CD14-positive monocyte (primary cell): ENCODE results near the gene SLC47A2. TPM values are rescaled to one million over a fixed set of nuclear protein-coding genes. Genes with fewer than 3 reads are reported as not detected.

ENCODE experiments used
- DNase-seq, 3 donors: peaks; one replicate each; pipeline ENCODE4 v3.0.0-alpha.2; 2011 to 2022
- H2AFZ ChIP-seq: 2 replicates; pipeline ENCODE4 v1.6.0; 2012; ENCODE audit warnings: mild to moderate bottlenecking, low read depth, low read length, inconsistent platforms; ENCODE audit not compliant: insufficient read depth, poor library complexity, severe bottlenecking
- H3K27ac ChIP-seq, 2 donors: 1 replicate in 1 of 2; 2 replicates in 1 of 2; pipeline ENCODE4 v1.5.1; 2012 to 2013; ENCODE audit warnings: low read length in 2 of 2, control low read depth in 1 of 2, inconsistent platforms in 1 of 2, low read depth in 1 of 2, mild to moderate bottlenecking in 1 of 2
- H3K27me3 ChIP-seq, 2 donors: one replicate each; pipeline versions ENCODE4 v1.6.0 to v1.6.1; 2011 to 2013; ENCODE audit warnings: low read length in 2 of 2; ENCODE audit not compliant: control insufficient read depth in 2 of 2, insufficient read depth in 2 of 2
- H3K36me3 ChIP-seq, 2 donors: replicated peaks in 1 of 2; 1 replicate in 1 of 2; 2 replicates in 1 of 2; pipeline versions ENCODE4 v1.5.1 to v1.6.1; 2012 to 2013; ENCODE audit warnings: low read length in 2 of 2, control low read depth in 1 of 2, inconsistent platforms in 1 of 2, mild to moderate bottlenecking in 1 of 2; ENCODE audit not compliant: insufficient read depth in 2 of 2, control insufficient read depth in 1 of 2
- H3K4me1 ChIP-seq, 2 donors: 1 replicate in 1 of 2; 2 replicates in 1 of 2; pipeline versions ENCODE4 v1.5.1 to v1.6.1; 2012 to 2013; ENCODE audit warnings: low read length in 2 of 2, control low read depth in 1 of 2, inconsistent platforms in 1 of 2, mild to moderate bottlenecking in 1 of 2, moderate library complexity in 1 of 2; ENCODE audit not compliant: insufficient read depth in 2 of 2, control insufficient read depth in 1 of 2
- H3K4me2 ChIP-seq: replicated peaks from 2 replicates; pipeline ENCODE3; 2012; ENCODE audit warnings: low read length, moderate library complexity, mild to moderate bottlenecking; ENCODE audit not compliant: poor library complexity, severe bottlenecking; ENCODE audit errors: extremely low read depth
- H3K4me3 ChIP-seq, 3 experiments: fragments of 200-600 bp in 1 of 3; sonication (generic) in 1 of 3; replicated peaks in 1 of 3; 1 replicate in 2 of 3; 2 replicates in 1 of 3; pipeline ENCODE4 v1.5.1; 2011 to 2013; ENCODE audit warnings: low read length in 3 of 3, mild to moderate bottlenecking in 3 of 3, control low read depth in 2 of 3, low read depth in 2 of 3, inconsistent platforms in 1 of 3, moderate library complexity in 1 of 3
- H3K79me2 ChIP-seq: 2 replicates; pipeline ENCODE4 v1.6.0; 2012; ENCODE audit warnings: mild to moderate bottlenecking, control low read depth, inconsistent platforms, low read length, moderate library complexity; ENCODE audit not compliant: insufficient read depth
- H3K9ac ChIP-seq: 2 replicates; pipeline ENCODE4 v1.6.0; 2017; ENCODE audit warnings: low read length, mild to moderate bottlenecking; ENCODE audit not compliant: insufficient read depth, poor library complexity, severe bottlenecking
- H3K9me3 ChIP-seq, 2 donors: replicated peaks in 1 of 2; 1 replicate in 1 of 2; 2 replicates in 1 of 2; pipeline versions ENCODE4 v1.5.1 to v1.6.1; 2012 to 2013; ENCODE audit warnings: low read length in 2 of 2, control low read depth in 1 of 2; ENCODE audit not compliant: control insufficient read depth in 1 of 2, insufficient read depth in 1 of 2
- H4K20me1 ChIP-seq: 2 replicates; pipeline ENCODE4 v1.6.0; 2012; ENCODE audit warnings: mild to moderate bottlenecking, low read length, control low read depth, moderate library complexity; ENCODE audit not compliant: insufficient read depth
- H3K27ac Mint-ChIP-seq, 7 donors: one replicate each; pipeline ENCODE4 v1.8.0; 2020; ENCODE audit warnings: mild to moderate bottlenecking in 7 of 7, mixed read lengths in 7 of 7, moderate library complexity in 6 of 7, inconsistent platforms in 2 of 7
- H3K27me3 Mint-ChIP-seq, 3 donors: one replicate each; pipeline ENCODE4 v1.8.0; 2021 to 2022; ENCODE audit warnings: low read depth in 3 of 3, mild to moderate bottlenecking in 3 of 3, mixed read lengths in 3 of 3, moderate library complexity in 3 of 3, inconsistent platforms in 1 of 3
- H3K36me3 Mint-ChIP-seq, 2 donors: one replicate each; pipeline ENCODE4 v1.8.0; 2020; ENCODE audit warnings: mixed read lengths in 2 of 2, inconsistent platforms in 1 of 2, mild to moderate bottlenecking in 1 of 2
- H3K4me1 Mint-ChIP-seq: one replicate; pipeline ENCODE4 v1.8.0; 2020; ENCODE audit warnings: mild to moderate bottlenecking, mixed read lengths
- H3K4me3 Mint-ChIP-seq, 2 donors: one replicate each; pipeline ENCODE4 v1.8.0; 2020; ENCODE audit warnings: mild to moderate bottlenecking in 2 of 2, mixed read lengths in 2 of 2, moderate library complexity in 1 of 2
- H3K9me3 Mint-ChIP-seq, 7 donors: one replicate each; pipeline ENCODE4 v1.8.0; 2020 to 2022; ENCODE audit warnings: mixed read lengths in 7 of 7, mild to moderate bottlenecking in 6 of 7, moderate library complexity in 6 of 7, inconsistent platforms in 2 of 7
- WGBS: methylation state at CpG from one replicate; pipeline ENCODE4 v1.1.5; 2013; ENCODE audit warnings: missing lambda C conversion rate; ENCODE audit not compliant: insufficient coverage; 5-methylcytosine and 5-hydroxymethylcytosine counted together
- intact Hi-C, 2 donors: fragments of 100-400 bp; cut with micrococcal nuclease; formaldehyde crosslinking; loops; one replicate each; pipeline versions ENCODE4 v1.15.0 to v1.15.1; 2023
- polyA plus RNA-seq, 3 donors: library from polyadenylated mRNA; depleted of rRNA in 1 of 3; unstranded in 2 of 3; stranded (reverse) in 1 of 3; fragments of 300-500 nt in 2 of 3; fragments of >200 nt in 1 of 3; fragmentation: Illumina TruSeq in 2 of 3; gene quantifications; 1 replicate in 2 of 3; 2 replicates in 1 of 3; pipeline ENCODE4 v1.2.3, GENCODE V29; 2012 to 2021
- small RNA-seq: library from RNA; depleted of rRNA; stranded (forward); fragments of <200 nt; gene quantifications from one replicate; pipeline ENCODE3, GENCODE V24; 2012; ENCODE audit warnings: low read depth; ENCODE audit not compliant: insufficient read length
- TF ChIP-seq, protein P1 (sequence below): fragments of 200-600 bp; IDR thresholded peaks from one replicate; pipeline ENCODE4 v1.8.0; 2022; ENCODE audit warnings: antibody characterized with exemption, mild to moderate bottlenecking

Gene SLC47A2
- polyA plus RNA-seq, 3 donors, result not detected

DNA sequence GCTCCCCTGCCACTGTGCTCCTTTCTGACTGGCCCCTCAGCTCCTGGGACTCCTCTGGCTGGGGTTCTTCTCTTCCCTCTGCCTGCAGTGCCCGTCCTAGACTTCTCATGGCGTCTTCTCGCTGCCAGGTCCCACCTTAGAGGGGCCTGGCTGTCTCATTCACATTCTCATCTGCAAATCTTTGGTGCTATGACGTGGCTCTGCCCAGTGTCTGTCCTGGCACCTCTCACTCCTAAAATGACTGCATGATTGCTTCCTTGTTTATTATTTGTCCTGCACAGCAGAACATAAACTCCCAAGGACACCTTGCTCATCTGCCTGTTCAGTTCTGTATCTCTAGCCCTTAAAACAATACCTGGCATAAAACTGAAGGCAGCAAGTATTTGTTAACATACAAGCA lies 86.3 kb downstream of the SLC47A2 start:
- Histone ChIP-seq H3K9me3 (no peaks in the 10 kb centered on the region), H3K36me3 (no peaks in the 10 kb centered on the region), H3K9ac (no peak overlapping the region), H3K79me2 (no peaks in the 10 kb centered on the region), H3K4me1 (no peaks in the 10 kb centered on the region), H4K20me1 (no peaks in the 10 kb centered on the region), H2AFZ (no peak overlapping the region), H3K4me3 (no peak overlapping the region), H3K27me3 (no peaks in the 10 kb centered on the region), H3K4me2 (no peak overlapping the region), H3K27ac (no peak overlapping the region)
- Mint-ChIP-seq H3K9me3 (peaks cover 0 to 3% (median 0%) of the 10 kb centered on the region in 7 donors), H3K27ac (no peak overlapping the region), H3K4me3 (no peak overlapping the region), H3K27me3 (peaks cover 0 to 3% (median 2%) of the 10 kb centered on the region in 3 donors), H3K4me1 (no peaks in the 10 kb centered on the region), H3K36me3 (no peaks in the 10 kb centered on the region)
- no peak for DNase-seq
- intact Hi-C loops, result no loop called here
- TF ChIP-seq, protein P1, sequence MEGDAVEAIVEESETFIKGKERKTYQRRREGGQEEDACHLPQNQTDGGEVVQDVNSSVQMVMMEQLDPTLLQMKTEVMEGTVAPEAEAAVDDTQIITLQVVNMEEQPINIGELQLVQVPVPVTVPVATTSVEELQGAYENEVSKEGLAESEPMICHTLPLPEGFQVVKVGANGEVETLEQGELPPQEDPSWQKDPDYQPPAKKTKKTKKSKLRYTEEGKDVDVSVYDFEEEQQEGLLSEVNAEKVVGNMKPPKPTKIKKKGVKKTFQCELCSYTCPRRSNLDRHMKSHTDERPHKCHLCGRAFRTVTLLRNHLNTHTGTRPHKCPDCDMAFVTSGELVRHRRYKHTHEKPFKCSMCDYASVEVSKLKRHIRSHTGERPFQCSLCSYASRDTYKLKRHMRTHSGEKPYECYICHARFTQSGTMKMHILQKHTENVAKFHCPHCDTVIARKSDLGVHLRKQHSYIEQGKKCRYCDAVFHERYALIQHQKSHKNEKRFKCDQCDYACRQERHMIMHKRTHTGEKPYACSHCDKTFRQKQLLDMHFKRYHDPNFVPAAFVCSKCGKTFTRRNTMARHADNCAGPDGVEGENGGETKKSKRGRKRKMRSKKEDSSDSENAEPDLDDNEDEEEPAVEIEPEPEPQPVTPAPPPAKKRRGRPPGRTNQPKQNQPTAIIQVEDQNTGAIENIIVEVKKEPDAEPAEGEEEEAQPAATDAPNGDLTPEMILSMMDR, result no peak
- 89% methylated on average over 4 of the region's 4 CpGs for WGBS

GRCh38 chr17:19629449-19629848 lies 86.9 kb downstream of the SLC47A2 start:
- Histone ChIP-seq H3K27ac (no peak overlapping the region), H4K20me1 (no peaks in the 10 kb centered on the region), H2AFZ (no peak overlapping the region), H3K36me3 (no peaks in the 10 kb centered on the region), H3K4me2 (no peak overlapping the region), H3K4me1 (no peaks in the 10 kb centered on the region), H3K9ac (no peak overlapping the region), H3K4me3 (no peak overlapping the region), H3K9me3 (no peaks in the 10 kb centered on the region), H3K79me2 (no peaks in the 10 kb centered on the region), H3K27me3 (no peaks in the 10 kb centered on the region)
- H3K27ac Mint-ChIP-seq, result no peak overlapping the region
- H3K27me3 Mint-ChIP-seq, result peaks cover 0 to 3% (median 0%) of the 10 kb centered on the region in 3 donors
- H3K9me3 Mint-ChIP-seq, result peaks cover 0 to 3% (median 0%) of the 10 kb centered on the region in 7 donors
- no peak overlapping the region for H3K4me3 Mint-ChIP-seq
- H3K4me1 Mint-ChIP-seq, result no peaks in the 10 kb centered on the region
- no peaks in the 10 kb centered on the region for H3K36me3 Mint-ChIP-seq
- WGBS, result no CpG with 5 or more reads among the region's 3 CpGs
- no peak for DNase-seq
- intact Hi-C loops, result no loop called here
- TF ChIP-seq, protein P1, result no peak

Small RNA genes lying within 50 kb of the gene (small RNA-seq; reads per million reads assigned to genes)
- gene RF00322, result not detected

Other genes starting within 250 kb of the SLC47A2 start
- gene SLC47A1, start 182.7 kb downstream of the SLC47A2 start, polyA plus RNA-seq, result 1 to 10 TPM in 1 of 3 donors, under 1 TPM in 2; 0.44 to 2.0 (median 0.49) TPM
- 10 to 100 TPM; 22.5 to 58.0 (median 50.3) TPM for gene ALDH3A2, start 67.8 kb downstream of the SLC47A2 start, polyA plus RNA-seq
- gene ALDH3A1, start 31.7 kb upstream of the SLC47A2 start, polyA plus RNA-seq, result not detected
- gene ULK2, start 151.4 kb upstream of the SLC47A2 start, polyA plus RNA-seq, result 10 to 100 TPM in 2 of 3 donors, 1 to 10 TPM in 1; 8.5 to 27.2 (median 12.3) TPM